ENCODE measurements around the gene BSN.

Gene BSN

GRCh38 chr3:49601358-49602048, 47.2 kb downstream of the BSN start:
- DNase-seq, result no peak

- DNase-seq, result no peak
Observed at GRCh38 chr3:49602049-49602554, 47.8 kb downstream of the BSN start.

GRCh38 chr3:49602877-49603411, 48.7 kb downstream of the BSN start:
- peak; percentile 61 for DNase-seq

DNA sequence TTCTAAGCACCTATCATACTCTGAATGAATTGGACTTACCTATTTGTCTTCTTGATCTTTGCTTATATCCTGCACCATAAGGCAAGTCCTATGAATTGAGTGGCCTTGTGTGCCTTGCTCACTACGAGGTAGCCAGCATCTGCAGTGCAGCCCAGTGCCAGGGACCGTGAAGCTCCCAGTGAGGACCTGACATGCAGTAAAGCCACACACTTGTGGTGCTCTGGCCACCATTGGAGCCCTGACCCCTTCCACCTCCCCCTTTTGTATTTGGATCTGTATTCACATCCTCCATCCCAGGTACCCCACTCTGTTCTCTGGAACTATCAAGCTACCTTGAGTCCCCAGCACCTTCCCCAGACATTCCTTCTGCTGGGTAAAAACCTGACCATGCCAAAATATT, 52.1 kb downstream of the BSN start:
- no peak for DNase-seq

GRCh38 chr3:49607105-49607591, 52.9 kb downstream of the BSN start:
- no peak for DNase-seq

GRCh38 chr3:49607796-49608195, 53.5 kb downstream of the BSN start:
- no peak for DNase-seq

DNA sequence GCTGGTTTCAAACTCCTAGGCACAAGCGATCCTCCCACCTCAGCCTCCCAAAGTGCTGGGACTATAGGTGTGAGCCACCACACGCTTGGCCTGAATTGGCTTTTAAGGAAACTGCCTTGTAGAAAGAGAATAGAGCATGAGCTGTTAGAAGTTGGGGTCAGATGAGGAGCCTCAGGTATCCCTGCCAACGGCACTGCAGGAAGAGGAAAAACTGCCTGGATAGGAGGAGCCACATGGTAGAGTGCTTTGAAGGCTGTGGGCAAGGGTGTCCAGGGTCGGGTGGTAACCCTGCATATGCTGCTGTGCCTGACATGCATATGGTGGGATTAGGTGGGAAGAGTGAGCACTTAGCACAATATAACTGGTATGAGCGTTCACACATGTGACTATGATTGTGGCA, 55.0 kb downstream of the BSN start:
- DNase-seq, result no peak

GRCh38 chr3:49609815-49610214, 55.5 kb downstream of the BSN start:
- DNase-seq, result no peak

- no peak for DNase-seq
Observed at GRCh38 chr3:49610666-49611280, 56.5 kb downstream of the BSN start.

DNA sequence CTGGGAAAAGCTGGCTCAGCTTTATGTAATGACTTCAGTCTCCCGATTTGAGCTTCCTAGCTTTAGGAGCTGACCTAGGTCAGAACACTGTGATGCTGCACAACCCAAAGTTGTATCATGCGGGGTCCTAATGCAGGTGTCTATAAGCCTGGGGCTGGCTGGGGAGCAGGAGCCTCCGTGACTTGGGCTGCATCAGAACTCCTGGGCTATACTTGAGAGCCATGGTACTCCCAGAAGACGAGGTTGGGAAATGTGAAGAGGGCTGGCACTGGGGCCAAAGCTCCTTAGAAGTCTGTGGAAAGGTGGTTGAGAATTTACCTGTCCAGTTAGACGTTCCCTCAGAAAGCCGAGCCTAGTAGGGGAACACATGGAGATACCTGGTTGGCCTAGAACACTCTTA, 57.0 kb downstream of the BSN start:
- no peak for DNase-seq

- DNase-seq, result no peak
Observed at GRCh38 chr3:49611719-49612118, 57.4 kb downstream of the BSN start.

GRCh38 chr3:49614936-49615335, 60.7 kb downstream of the BSN start:
- no peak for DNase-seq

DNA sequence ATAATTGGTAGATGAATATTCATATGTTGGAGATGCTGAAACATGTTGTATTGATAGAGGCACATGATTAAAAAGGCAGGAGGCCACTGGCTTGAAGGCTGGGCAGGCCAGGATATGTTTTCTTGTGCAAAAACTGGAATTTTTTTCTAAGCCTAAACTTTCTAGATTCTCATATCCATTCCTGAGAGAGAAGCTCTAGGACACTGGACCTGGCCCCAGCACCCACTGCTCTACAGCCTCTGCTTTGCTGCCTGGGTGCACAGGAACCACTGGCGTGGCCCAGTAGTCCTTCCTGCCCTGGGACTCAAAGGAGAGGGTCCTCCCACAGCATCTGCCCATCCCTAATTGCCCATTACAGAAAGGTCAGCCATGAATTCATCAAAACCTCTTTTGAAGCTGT, 61.8 kb downstream of the BSN start:
- DNase-seq, result no peak

DNA sequence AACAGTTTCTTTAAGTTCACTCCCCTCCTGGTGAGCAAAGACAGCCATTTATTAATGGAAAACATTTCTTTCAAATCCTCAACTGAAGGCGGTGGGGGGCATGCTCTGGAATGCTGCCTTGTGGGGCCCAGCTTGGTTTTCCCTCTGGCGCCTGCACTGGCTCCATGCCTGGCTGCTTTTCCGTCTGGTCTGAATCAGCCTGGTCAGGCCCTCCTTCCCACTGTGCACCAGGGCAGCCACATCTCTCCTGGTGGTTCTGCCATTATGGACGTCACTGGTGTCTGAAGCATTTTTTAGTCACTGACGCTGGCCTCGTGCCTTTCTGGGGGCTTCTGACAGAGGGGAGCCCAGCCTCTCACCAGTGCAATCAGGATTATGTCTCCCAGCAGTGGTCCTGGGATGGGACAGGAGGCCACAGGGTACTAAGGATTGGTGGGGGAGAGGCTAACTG, 62.2 kb downstream of the BSN start:
- no peak for DNase-seq

GRCh38 chr3:49617390-49618013, 63.2 kb downstream of the BSN start:
- DNase-seq, result no peak

DNA sequence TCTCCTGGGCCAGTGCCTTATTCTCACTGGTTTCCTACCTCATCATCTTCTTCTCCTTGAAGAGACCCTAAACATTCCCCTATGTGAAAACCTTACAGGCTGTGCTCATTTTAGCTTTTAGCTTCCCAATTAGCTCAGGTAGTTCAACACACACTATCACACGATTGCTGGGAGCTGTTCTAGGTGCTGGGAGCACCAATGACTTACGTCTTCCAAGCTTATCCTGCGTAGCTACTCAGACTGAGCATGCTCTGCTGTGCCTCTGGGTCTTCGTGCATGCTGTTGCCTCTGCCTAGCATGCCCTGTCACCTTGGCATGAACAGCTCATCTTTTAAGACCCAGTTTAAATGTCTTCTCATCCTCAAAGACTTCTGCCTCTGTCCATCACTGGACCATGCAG, 64.1 kb downstream of the BSN start:
- DNase-seq, result no peak

DNA sequence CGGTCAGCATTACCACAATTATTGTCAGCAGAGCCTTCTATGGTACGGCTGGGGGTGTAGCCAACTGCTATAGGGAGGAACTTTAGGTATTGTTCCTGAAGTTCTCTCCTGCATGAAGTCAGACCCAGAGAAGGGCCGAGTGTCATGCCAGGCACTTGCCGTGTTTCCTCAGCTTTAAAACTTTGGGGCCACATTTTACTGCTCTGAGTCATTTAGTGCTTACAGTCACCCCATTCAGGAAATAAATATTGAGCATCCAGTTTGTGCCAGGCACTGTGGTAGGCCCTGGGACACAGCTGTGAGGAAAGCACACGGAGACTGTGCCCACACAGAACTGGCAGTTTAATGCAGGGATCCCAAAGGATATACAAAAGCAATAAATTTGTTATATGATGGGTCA, 65.4 kb downstream of the BSN start:
- DNase-seq, result no peak

DNA sequence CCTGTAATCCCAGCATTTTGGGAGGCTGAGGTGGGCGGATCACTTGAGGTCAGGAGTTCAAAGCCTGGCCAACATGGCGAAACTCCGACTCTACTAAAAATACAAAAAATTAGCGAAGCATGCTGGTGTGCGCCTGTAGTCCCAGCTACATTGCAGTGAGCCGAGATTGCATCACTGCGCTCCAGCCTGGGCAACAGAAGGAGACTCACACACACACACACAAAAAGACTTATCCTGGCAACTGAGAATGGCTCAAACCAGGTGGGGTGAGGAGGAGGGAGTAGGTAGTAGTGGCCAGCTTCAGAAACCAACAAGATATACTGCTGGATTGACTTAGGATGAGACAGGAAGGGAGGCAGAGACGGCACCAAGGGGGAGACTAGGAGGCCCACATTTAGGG, 66.5 kb downstream of the BSN start:
- DNase-seq, result no peak

DNA sequence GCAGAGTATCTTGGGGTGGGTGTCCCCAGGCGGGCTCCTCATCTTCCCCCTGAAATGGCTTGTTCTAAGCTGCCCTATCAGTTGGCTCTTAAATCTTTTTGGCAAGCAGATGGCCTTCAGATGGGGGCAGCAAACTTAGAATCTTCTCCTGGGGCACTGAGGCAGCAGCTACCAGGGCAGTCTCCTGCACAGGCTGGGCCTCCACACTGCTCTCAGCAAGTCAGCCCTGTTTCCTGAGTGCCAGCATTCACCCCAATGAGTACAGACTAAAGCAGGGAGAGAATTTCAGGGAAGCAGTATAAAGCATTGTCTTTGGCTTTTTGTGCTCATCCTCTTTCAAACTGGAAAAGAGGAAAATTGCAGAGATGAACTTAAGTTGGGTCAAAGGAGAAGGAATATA, 68.8 kb downstream of the BSN start:
- DNase-seq, result no peak

DNA sequence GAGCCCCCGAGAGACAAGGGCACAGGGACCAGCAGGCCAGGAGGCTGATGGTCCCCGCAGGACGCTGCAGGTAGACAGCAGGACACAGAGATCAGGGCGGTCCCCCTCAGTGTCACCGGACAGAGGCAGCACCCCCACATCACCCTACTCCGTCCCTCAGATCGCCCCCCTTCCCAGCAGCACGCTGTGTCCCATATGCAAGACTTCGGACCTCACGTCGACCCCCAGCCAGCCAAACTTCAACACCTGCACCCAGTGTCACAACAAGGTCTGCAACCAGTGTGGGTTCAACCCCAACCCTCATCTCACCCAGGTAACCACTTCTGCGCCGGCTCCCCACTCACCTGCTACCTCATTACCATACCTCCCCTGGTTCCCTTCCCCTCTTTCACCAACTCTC, 70.8 kb downstream of the BSN start:
- DNase-seq, result no peak

GRCh38 chr3:49626101-49626581, 71.9 kb downstream of the BSN start:
- no peak for DNase-seq

- no peak for DNase-seq
Observed at GRCh38 chr3:49626796-49627195, 72.5 kb downstream of the BSN start.

- DNase-seq, result no peak
Observed at GRCh38 chr3:49627634-49628033, 73.4 kb downstream of the BSN start.

GRCh38 chr3:49628249-49628648, 74.0 kb downstream of the BSN start:
- DNase-seq, result no peak
